ENCODE results near the gene INHBB.
"Not testable (repeated sequence)": the region's sequence is repeated elsewhere in the genome, so short reads cannot be mapped to it uniquely, and the experiment has no call there.

INHBB gene

DNA sequence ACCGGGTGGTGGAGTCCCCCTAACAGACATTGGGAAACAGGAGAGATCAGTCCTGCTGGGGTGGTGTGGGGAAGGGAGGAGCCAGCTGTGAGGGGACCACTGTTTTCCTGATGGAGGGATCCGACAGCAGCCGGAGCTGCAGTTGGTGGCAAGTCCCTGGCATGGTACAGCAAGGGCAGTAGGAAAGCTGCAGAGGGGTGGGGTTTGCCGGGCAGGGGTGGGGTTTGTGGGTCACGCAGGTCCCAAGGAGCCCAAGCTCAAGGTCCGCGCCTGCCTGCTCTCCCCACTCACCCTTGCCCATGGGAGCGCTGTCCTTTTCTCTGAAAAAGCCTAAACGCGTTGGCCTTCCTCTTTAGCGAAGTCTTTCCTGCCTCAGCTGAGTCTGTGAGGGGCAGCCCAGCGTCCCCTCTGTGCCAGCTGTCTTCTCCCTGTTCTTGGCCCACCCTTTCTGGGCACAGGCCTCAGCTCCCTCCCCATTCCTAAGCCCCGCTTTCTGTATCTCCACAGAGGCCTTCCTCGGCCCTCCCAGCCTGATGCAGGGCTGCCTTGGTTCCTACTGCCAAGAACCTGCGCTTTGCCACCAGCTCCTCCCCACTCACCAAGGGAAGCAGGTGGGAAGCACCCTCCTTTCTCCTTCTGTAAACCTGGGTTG, 29.3 kb upstream of the INHBB start:
- DNase-seq (ENCODE audit: low spot score) = no peak

DNA sequence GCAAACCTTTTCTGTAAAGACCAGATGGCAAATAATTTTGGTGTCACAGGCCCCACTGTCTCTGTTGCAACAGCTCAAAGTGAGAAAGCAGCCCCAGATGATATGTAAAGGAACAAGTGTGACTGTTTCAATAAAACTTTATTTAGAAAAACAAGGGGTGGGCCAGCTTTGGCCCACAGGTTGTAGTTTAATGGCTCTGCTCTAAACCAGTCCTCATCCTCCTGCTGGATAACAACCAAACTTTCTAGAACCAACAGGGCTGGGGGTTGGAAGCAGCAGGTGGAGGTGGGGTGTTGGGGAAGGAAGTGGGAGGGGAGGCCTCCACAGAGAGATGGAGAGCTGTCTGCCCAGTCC, 28.8 kb upstream of the INHBB start:
- no peak for DNase-seq (ENCODE audit: low spot score)

DNA sequence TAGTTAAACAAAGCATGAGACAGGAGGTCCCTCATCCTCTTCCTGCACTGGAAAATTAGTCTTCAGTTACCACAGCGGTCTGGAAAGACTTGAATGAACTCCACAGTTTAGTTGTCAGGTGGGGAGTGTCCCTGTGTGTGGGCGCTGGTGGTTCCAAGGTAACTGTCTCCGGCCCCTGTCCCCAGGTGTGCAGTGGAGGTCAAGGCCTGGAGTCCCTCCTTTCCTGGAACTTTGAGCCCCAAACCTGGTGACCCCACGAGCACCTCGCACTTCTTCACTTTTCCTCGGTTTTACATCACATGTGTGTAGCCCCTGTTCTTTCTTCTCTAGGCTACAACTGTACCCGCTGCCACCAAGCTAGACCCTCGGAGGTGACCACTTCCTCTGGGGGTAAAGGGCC, 28.0 kb upstream of the INHBB start:
- no peak for DNase-seq (ENCODE audit: low spot score)

DNA sequence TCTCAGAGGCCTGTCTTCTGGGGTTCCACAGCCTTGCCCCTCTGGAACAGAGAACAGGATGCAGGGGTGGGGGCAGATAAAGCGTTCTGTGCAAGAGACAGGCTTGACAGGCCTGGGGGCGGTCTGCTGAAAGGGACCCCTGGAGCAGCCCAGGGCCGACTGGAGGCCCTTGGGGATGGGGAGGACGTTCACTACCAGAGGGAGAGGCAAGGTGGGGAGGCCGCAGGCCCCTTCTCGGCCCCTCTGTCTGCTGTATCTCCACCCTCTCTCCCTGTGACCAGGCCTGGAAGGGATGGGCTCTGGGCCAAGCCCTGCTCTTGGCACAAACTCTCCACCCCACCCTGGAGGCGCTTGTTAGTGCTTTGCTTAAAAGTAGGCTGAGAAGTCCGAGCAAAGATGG, 27.3 kb upstream of the INHBB start:
- no peak for DNase-seq (ENCODE audit: low spot score)

DNA sequence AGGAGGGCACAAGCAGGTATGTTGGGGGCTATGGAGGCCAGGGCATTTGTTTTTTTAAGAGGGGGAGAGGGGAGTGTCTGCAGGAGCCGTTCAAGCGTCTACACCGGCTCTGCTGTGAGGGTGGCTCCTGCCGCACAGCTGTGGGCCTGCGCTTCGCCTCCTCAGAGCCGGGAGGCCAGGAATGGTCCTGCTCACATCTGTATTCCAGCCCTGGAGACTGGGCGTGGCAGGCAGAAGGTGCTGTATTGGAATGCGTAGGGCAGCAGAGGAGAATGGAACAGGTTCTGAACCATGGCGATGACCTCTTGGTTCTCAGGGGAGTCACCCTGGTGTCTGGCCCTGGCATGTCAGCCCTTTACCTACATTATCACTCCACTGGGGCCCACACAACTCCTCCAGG, 26.8 kb upstream of the INHBB start:
- DNase-seq (ENCODE audit: low spot score) = no peak

DNA sequence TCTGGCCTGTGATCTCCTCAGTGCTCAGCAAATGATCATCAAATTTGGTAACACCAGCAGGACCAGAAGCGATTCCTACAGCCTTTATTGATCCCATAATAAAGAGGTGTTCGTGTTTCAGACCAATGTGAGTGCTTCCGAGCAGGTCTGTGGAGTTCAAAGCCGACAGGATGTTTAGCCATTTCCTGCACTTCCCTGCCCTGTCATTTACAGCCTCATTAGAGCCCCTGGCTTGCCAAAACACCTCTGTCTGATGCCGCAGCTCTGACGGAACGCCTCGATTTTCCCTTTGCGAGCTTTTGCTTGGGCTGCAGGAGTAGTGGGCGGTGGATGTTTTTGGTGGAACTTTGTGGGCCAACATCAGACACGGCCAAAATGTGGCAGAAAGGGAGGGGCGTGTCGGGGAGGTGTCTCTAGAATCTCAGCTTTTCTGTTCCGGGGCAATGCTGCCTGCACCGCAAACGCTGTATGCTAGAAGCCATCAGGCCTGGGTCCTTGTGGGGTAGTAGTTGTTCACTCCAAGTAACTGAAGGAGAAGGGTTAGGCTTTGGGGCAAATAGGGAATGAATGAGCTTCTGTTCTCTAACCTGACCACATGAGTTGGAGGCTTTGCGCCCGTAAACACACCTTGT, 26.1 kb upstream of the INHBB start:
- no peak for DNase-seq (ENCODE audit: low spot score)

DNA sequence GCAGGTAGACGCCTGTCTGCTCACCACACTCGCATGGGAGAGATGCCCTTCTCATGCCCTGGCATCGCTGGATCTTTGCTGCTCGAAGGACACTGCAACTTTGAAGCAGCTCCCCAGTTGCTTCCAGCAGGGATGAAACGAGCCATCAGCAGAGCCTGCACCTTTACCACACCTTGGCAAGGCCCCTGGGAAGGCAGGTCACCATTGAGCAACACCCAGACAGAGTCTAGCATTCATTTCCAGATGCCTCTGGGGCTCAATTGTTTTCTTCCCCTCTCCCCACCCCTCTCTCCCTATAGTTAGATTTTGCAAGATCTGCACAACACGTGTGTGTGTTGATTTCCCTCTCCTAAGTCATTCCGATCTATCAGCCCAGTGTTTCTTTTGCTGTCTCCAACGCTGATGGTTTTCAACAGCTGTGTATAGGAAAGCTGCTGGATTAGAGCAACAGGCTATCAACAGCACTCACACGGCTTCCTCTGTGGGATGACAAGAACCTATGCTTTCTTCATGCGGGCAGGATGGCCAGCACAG, 25.6 kb upstream of the INHBB start:
- no peak for DNase-seq (ENCODE audit: low spot score)

DNA sequence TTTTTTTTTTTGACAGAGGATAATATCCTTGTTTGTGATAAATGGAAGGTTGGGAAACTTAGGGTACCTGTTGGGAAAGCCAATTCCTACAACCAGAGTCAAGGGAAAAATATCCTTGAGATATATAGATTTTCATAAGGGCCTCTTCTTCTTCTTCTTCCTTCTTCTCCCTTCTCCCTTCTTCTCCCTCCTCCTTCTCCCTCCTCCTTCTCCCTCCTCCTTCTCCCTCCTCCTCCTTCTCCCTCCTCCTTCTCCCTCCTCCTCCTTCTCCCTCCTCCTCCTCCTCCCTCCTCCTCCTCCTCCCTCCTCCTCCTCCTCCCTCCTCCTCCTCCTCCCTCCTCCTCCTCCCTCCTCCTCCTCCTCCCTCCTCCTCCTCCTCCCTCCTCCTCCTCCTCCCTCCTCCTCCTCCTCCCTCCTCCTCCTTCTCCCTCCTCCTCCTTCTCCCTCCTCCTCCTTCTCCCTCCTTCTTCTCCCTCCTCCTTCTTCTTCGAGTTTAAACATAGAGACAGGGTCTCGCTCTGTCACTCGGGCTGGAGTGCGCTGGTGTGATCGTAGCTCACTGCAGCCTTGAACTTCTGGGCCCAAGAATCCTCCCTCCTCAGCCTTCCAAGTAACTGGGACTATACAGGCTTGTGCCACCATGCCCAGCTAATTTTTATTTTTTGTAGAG, 24.9 kb upstream of the INHBB start:
- not testable (repeated sequence) for DNase-seq (ENCODE audit: low spot score)

DNA sequence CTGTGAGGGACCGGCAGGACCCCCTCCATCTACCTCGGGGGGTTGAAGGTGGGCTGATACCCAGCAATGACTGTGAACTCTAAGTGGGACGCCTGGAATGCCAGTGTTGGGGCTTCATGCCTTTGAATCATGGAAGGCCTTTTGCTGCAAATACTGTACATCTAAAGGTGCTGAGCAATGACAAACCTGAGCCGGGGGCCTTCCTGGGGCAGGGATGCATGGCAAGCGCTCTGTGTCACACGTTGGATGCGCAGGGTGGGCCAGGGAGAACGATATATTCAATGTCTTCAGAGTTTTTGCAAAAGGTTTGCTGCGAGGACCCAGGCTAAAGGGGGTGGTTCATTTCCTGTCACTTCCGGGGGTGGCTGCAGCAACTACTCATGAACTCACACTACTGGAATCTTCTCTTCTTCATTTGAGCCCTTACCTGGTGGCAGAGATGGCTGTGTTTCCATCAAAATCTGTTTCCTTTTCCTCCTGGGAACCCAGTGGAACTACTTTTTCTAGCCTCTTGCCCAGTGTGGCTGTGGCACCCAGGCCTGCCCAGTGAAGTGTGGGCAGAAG, 24.1 kb upstream of the INHBB start:
- no peak for DNase-seq (ENCODE audit: low spot score)

DNA sequence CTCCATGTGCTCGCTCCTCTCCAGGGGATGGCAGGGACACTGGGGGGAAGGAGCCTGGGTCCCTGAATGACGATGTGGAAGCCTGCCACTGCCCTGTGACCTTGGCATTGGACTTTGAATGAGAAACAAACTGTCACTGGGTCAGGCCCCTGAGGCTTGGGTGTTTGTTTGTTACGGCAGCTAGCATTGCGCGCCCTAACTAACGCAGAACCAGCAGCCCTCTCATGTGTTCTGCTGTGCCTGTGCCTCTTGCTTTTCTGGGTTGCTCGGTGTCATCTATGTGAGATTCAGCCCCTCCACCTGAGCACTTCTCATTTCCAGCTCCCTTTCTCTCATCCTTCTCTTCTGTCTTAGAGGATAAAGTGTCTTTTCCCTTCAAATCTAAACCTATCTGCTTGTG, 23.6 kb upstream of the INHBB start:
- DNase-seq (ENCODE audit: low spot score) = no peak

DNA sequence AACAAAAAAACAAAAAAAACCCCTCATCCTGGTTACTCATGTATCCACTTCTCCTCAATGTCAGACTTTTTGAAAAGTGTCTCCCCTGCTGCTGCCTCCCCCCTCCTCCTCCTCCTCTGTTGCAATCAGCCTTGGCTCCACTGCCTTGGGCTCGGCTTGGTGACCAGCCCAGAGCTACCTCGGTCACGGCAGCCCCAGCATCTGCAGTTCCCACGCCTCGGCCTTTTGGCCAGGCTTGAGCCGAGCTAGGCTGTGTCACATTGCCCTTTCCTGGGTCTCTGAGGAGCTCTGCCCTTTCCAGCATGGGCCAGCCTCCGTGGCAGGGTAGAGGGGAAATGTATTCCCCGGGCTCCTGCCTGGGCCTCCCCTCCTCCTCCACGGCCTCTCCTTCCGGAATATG, 22.7 kb upstream of the INHBB start:
- DNase-seq (ENCODE audit: low spot score) = no peak

DNA sequence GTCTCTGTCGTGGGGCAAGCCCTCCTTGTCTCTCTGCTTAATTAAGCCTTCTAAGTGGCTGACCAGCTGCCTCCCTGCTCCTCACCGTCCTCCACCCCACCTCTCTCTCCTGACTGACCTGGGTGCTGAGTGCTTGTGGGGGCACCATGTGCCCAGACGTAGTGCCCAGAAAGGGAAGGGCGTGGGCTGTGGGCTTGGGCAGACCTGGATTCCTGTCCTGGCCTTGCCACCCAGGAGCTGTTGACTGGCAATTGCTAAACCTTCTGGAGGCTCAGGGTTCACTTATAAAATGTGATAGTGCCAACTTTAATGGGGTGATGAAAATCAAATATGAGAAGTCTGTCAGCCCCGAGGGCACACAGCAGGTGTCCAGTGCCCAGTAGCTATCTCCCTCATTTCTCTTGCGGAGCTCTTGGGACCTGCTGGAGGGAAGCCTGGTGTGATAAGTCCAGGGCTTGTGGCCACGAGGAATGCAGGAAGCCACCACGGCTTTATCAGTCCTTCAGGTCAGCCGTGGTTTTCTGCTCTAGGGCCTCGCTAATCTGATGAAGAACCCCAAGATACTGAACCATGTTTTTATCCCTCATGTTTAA, 22.0 kb upstream of the INHBB start:
- no peak for DNase-seq (ENCODE audit: low spot score)

DNA sequence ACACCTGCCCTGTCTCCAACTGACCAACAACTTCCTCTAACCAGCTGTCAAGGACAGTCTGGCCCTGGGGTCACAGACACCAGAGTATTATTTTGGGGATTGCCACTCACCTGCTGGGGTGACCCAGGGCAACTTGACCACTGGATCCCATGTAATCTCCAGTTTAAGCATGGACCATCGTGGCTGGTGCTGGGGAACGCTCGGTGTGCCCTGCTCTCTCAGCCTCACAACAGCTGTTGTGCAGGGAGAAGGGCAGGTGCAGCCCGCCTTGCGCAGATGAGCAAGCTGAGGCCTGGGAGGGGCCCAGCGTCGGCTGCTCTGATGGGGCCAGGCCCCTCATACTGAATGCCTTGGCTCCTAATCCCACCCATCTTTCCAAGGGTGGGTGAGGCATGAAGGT, 21.0 kb upstream of the INHBB start:
- DNase-seq (ENCODE audit: low spot score) = no peak

DNA sequence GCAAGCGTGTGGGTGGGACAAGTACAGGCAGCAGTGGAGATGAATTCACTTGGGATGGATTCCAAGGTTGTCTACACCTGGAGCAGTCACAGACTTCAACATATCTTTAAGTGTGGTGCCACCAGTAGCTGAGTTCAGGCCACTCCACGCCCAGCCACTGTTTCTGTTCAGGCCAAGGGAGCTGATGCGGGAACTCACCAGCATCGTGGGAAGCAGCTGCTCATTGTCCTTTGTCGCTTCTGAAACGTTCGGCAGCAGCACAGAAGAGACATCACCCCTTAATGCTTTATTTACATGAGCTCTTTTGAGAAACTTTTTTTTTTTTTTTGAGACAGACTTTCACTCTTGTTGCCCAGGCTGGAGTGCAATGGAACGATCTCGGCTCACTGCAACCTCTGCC, 19.9 kb upstream of the INHBB start:
- no peak for DNase-seq (ENCODE audit: low spot score)

DNA sequence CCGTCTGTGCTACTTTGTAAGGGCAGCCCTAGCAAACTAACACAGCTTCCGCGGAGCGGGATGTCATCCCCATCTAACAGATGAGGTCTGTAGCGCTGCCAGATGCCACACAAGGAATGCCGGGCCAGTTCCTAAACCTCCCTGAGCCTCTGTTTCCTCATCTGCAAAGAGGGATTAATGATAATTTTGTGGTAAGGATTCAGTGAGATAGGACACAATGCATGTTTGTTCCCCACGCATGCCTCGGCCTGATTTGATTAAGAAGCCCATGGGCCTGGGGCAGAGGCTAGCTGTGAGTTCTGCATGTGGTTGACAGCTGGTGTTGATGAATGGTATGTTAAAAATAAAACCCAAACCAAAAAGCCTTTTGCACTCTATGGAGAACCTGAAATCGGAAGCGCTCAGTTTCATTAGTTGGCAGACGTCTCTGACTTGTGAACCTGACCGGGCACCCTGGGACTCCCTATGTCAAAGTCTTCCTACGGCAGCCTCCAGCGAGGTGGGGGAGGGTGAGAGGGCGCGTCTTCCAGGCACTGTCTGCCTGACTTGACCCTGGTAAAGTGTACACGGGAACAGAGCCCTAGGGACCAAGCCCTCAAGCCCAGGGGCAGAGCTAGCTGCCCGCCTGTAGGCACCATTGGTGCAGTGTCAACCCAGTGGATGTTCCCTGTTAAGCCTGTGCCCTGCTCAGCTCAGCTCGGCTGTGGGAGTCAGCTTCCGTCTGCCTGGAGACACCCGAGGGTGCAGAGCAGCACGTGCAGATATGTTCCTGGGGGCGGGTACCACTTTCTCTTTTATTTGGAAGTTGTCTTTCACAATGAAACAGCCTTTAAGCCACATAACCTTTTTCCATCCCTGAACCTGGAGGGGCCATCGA, 14.8 kb upstream of the INHBB start:
- no peak for DNase-seq (ENCODE audit: low spot score)

DNA sequence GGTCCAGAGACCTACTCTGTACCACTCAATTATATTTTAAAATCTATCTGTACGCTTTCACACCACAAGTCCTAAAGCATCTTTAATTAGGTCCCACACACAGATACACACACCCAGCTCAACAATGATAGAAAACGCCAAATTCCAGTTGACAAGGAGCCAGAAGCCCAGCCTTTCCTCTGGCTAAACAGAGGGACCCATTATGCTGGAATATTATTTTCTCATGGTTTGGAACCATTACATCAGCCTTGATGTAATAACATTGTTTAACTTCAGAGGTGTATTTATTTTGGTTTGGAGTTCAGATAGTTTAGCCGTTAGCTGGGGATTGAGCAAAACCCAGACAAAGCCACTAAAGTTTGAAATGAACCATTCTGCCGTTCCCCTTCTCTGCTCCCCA, 14.0 kb upstream of the INHBB start:
- DNase-seq (ENCODE audit: low spot score) = no peak

DNA sequence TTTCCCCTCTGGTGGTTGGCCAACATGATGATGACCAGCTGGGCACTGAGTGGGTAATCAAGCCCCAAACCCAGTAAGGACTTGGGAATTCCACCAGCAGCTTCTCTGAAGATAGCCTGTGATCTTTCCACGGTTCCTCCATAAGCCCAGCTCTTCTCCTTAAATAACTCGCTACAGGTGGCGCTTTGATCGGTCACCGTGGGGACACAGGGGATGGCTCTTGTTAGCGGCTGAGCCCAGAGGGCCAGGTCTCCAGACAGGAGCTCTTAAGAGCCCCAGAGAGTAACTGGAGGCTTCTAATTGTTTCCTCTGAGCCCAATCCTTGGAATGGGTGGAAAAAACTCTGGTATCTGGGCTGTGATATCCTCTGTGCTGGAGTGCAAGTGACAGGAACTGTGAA, 13.6 kb upstream of the INHBB start:
- DNase-seq (ENCODE audit: low spot score) = no peak

DNA sequence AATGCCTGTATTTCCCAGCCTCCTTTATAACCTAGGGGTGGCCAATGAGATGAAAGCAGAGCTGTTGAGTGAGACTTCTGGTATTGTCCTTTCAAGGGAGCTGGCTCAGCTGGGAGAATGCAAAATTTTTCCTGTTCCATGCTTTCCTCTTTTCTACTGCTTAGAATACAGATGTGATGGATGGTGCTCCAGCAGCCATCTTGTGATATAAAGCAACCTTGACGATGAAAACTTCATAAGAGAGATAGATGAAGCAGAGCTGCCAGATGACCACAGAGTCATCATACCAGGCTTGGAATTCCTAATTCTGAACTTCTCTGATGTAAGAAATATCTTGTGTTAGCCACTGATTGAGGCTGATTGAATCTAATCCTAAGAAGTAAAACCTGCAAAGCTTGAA, 11.9 kb upstream of the INHBB start:
- no peak for DNase-seq (ENCODE audit: low spot score)

DNA sequence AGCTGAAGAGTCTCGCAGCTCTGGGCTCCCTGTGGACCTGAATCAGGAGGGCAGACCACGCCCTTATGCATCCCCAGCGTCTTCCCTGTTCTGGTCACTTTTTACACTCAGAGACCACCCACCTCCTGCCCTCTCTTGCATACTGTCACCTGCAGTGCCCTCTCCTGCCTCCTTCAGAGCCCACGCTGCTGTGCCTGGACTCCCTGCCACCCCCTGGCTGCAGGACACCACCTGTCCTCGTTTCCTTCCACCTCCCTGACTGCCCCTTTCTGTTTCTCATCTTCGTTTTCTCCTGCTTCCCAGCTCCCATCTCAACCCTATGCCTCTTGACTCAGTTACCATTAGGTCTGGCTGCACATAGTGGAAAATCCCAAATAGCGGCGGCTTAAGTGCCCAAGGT, 9.2 kb upstream of the INHBB start:
- DNase-seq (ENCODE audit: low spot score) = no peak

DNA sequence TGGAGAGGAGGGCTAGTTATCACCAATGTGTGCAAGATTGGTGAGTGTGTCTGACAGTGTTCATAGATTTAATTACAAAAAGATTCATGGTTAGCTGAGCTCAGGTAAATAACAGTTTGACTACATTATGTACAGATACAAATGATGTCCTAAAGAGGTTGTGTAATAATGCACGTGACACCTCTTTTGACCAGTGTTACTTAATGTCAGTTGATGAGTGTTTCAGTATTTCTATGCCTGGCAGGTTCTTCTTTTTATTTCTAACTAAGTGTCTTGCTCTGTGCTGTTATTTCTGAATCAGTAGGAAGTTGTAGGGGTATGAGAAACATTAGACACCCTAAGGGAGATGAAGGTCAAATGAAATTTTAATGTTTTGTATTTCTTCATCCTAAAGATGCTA, 7.9 kb upstream of the INHBB start:
- DNase-seq (ENCODE audit: low spot score) = no peak

DNA sequence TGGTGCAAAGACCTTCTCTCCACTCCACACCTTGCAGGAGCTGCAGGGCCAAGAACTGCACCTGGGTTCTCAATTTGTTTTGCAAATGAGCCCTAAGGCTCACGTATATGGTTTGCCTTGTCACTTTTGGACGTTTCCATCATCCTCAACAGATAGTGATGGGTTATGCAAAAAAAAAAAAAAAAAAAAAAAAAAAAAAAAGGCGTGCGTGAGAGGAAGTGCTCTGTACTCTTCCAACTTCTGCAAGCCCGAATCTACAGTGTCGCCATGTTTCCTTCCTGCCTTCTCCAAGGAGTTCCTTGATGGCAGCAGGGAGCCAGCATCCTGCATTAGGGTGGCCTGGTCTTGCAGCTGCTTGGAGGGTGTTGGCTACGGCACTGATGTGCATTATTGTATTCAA, 4.0 kb upstream of the INHBB start:
- DNase-seq (ENCODE audit: low spot score) = no peak

DNA sequence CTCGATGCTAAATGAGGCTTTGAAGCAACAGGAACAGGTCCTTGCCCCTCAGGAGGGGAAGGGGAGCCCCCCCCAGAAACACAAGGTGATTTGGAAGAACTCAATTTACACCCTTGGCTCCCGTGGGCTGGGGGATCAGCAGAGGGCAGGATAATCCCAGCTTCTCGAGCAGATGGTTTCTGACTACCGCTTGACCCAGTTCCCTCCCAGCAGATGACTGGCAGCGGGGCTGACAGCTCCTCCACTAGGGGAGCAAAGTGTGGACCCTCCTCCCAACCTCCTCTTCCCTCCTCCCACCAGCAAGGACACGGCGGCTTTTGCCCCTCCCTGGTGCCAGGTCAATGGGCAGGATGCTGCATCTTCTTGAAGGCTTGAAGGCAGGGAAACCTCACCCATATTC, 3.5 kb upstream of the INHBB start:
- no peak for DNase-seq (ENCODE audit: low spot score)
